ENCODE measurements around the gene KLHDC3. TPM values are rescaled to one million over a fixed set of nuclear protein-coding genes. Genes with fewer than 3 reads are reported as not detected.

KLHDC3 gene
- total RNA-seq, 1 experiment from 2014 or later, result 122 TPM

- H3K27ac ChIP-seq, result no peak overlapping the region
- POLR2A ChIA-PET (ENCODE audit: unreplicated experiment), result no interaction called here
- TF ChIP-seq EZH2 (IDR thresholded peaks at IDR 0.05; ENCODE audit: low read depth), result no peak
- no peak for TF ChIP-seq CTCF (conservative IDR thresholded peaks at IDR 0.05)
- H3K27me3 ChIP-seq (ENCODE audit: insufficient read depth, low read depth), result no peaks in the 10 kb centered on the region
- no peaks in the 10 kb centered on the region for H3K79me2 ChIP-seq (ENCODE audit: low read depth)
- H2AFZ ChIP-seq, result no peak overlapping the region
- CTCF ChIA-PET, result no interaction called here
- no peaks in the 10 kb centered on the region for H3K4me1 ChIP-seq (replicated peaks; ENCODE audit: insufficient read depth)
- H3K4me2 ChIP-seq, result no peak overlapping the region
- DNase-seq, result no peak
- no peaks in the 10 kb centered on the region; the same call in 1 of the 2 replicates for H3F3A ChIP-seq (ENCODE audit: insufficient read depth, low read depth)
- H4K20me1 ChIP-seq (ENCODE audit: insufficient read depth), result no peaks in the 10 kb centered on the region
- peaks cover 3% of the 10 kb centered on the region; the same call in 1 of the 2 replicates for H3K36me3 ChIP-seq (ENCODE audit: low read depth)
- no peaks in the 10 kb centered on the region for H3K9me3 ChIP-seq (ENCODE audit: insufficient read depth, low read depth)
- no peaks in the 10 kb centered on the region for H3K9me2 ChIP-seq (ENCODE audit: insufficient read depth)
- no peak overlapping the region for H3K4me3 ChIP-seq
- intact Hi-C loops (cut with micrococcal nuclease; ENCODE audit: unreplicated experiment), result no loop called here
- no TSS peak for BruUV-seq (replicated peaks)
Measured at GRCh38 chr6:43045371-43045930, 31.4 kb downstream of the KLHDC3 start.

GRCh38 chr6:43047998-43048397 lies 33.9 kb downstream of the KLHDC3 start:
- no peak for TF ChIP-seq EZH2 (IDR thresholded peaks at IDR 0.05; ENCODE audit: low read depth)

GRCh38 chr6:43050981-43051380 lies 36.9 kb downstream of the KLHDC3 start:
- Histone ChIP-seq H3K9me2 (ENCODE audit: insufficient read depth) (no peaks in the 10 kb centered on the region), H3F3A (ENCODE audit: insufficient read depth, low read depth) (peaks cover 15% of the 10 kb centered on the region; the same call in 1 of the 2 replicates), H3K27me3 (ENCODE audit: insufficient read depth, low read depth) (no peaks in the 10 kb centered on the region), H3K4me3 (no peak overlapping the region), H3K4me2 (no peak overlapping the region), H3K27ac (no peak overlapping the region), H3K9me3 (ENCODE audit: insufficient read depth, low read depth) (no peaks in the 10 kb centered on the region), H4K20me1 (ENCODE audit: insufficient read depth) (no peaks in the 10 kb centered on the region), H2AFZ (no peak overlapping the region), H3K36me3 (ENCODE audit: low read depth) (peaks cover 3% of the 10 kb centered on the region; the same call in 1 of the 2 replicates), H3K4me1 (replicated peaks; ENCODE audit: insufficient read depth) (peaks cover 5% of the 10 kb centered on the region; the same call in 1 of the 2 replicates), H3K79me2 (ENCODE audit: low read depth) (peaks cover 19% of the 10 kb centered on the region)
- intact Hi-C loops (cut with micrococcal nuclease; ENCODE audit: unreplicated experiment), result no loop called here
- no TSS peak for BruUV-seq (replicated peaks)
- CTCF ChIA-PET, result no interaction called here
- TF ChIP-seq EZH2 (IDR thresholded peaks at IDR 0.05; ENCODE audit: low read depth) (no peak), CTCF (conservative IDR thresholded peaks at IDR 0.05) (no peak)
- POLR2A ChIA-PET (ENCODE audit: unreplicated experiment), result no interaction called here
- DNase-seq, result no peak

More at GRCh38 chr6:43047998-43048397, 33.9 kb downstream of the KLHDC3 start:
- no peaks in the 10 kb centered on the region for H4K20me1 ChIP-seq (ENCODE audit: insufficient read depth)
- DNase-seq, result no peak
- CTCF ChIA-PET, result no interaction called here
- H3K4me3 ChIP-seq, result no peak overlapping the region
- intact Hi-C loops (cut with micrococcal nuclease; ENCODE audit: unreplicated experiment), result no loop called here
- no peaks in the 10 kb centered on the region for H3K9me2 ChIP-seq (ENCODE audit: insufficient read depth)
- H3K27ac ChIP-seq, result no peak overlapping the region
- peaks cover 16% of the 10 kb centered on the region for H3K79me2 ChIP-seq (ENCODE audit: low read depth)
- no peak overlapping the region for H3K4me2 ChIP-seq
- no TSS peak for BruUV-seq (replicated peaks)
- H3F3A ChIP-seq (ENCODE audit: insufficient read depth, low read depth), result no peaks in the 10 kb centered on the region
- H3K9me3 ChIP-seq (ENCODE audit: insufficient read depth, low read depth), result no peaks in the 10 kb centered on the region
- peaks cover 3% of the 10 kb centered on the region; the same call in 1 of the 2 replicates for H3K36me3 ChIP-seq (ENCODE audit: low read depth)
- POLR2A ChIA-PET (ENCODE audit: unreplicated experiment), result no interaction called here
- H3K27me3 ChIP-seq (ENCODE audit: insufficient read depth, low read depth), result no peaks in the 10 kb centered on the region
- H3K4me1 ChIP-seq (replicated peaks; ENCODE audit: insufficient read depth), result peaks cover 5% of the 10 kb centered on the region; the same call in 1 of the 2 replicates
- no peak overlapping the region for H2AFZ ChIP-seq

Data from PC-9 (cell line).